ENCODE measurements around the gene UNC5B.

Gene UNC5B

GRCh38 chr10:71239946-71240795 is 27.8 kb downstream of the UNC5B start:
- DNase-seq (ENCODE audit: low read depth), result no peak

- peak; percentile 66 for DNase-seq (ENCODE audit: low read depth)
These were observed 28.9 kb downstream of the UNC5B start for GRCh38 chr10:71241114-71241829.

DNA sequence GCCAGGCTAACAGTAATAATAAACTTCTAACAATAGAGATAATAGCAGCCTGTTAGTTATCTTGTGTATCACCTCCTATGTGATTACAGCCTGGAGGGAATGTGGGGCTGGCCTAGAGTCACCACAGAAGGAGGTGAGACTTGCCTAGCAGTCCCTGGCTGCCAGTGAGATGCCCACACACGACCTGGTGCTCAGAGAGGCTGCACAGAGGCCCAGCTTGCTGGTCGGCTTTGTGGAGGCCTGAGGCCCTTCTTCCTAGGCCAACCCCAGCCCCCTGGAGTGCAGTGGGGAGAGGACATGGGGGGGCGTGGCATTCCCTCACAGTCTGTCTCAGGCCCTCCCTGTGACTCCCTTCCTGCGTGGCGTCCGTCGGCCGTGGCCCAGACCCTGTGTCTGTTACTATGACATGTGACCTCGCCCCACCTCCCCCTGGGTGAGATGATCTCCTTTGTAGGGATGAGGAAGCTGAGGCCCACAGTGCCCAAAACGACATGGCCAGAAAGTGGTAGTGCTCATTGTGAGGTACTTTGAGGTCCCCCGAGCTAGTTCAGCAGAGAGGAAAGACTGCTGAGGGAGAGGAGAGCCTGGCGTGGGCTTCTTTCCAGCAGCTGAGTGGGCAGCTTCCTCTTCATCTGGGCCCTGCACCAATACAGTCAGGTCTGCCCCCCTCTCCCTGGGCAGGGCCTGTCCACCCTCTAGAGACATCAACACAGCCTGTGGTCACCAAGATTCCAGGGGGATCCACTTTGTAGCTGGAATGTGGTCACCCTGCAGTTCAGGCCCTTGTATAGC is 29.7 kb downstream of the UNC5B start:
- no peak for DNase-seq (ENCODE audit: low read depth)

GRCh38 chr10:71242622-71243009 is 30.2 kb downstream of the UNC5B start:
- no peak for DNase-seq (ENCODE audit: low read depth)

DNA sequence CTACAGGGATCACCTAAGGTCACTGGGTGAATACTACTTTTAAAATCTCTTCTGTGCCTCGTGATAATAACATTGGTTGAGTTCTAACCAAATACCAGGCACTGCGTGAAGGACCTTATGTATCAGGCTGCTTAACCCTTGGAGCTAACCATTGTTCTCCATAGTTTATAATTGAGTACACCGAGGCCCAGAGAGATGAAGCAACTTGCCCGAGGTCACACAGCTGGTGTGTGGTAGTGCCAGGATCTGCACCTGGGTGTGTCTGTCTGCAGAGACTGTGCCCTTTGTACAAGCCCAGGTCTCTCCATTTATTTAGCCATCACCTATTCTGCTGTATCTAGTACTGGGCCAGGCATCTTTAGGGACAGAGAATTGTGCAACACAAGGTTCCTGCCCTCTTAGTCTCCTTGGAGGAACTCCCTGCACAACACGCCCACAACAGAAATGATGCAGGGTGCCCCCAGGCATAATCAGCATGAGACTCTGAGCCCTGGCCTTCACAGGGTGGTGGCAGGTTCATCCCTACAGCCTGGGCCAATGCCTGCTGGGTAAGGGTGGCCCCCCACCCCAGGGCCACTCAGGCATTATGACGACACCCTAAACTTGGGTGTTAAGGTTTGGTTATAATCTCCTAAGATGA is 31.5 kb downstream of the UNC5B start:
- DNase-seq (ENCODE audit: low read depth), result no peak

GRCh38 chr10:71244431-71245419 is 32.4 kb downstream of the UNC5B start:
- DNase-seq (ENCODE audit: low read depth), result peak; percentile 82

DNA sequence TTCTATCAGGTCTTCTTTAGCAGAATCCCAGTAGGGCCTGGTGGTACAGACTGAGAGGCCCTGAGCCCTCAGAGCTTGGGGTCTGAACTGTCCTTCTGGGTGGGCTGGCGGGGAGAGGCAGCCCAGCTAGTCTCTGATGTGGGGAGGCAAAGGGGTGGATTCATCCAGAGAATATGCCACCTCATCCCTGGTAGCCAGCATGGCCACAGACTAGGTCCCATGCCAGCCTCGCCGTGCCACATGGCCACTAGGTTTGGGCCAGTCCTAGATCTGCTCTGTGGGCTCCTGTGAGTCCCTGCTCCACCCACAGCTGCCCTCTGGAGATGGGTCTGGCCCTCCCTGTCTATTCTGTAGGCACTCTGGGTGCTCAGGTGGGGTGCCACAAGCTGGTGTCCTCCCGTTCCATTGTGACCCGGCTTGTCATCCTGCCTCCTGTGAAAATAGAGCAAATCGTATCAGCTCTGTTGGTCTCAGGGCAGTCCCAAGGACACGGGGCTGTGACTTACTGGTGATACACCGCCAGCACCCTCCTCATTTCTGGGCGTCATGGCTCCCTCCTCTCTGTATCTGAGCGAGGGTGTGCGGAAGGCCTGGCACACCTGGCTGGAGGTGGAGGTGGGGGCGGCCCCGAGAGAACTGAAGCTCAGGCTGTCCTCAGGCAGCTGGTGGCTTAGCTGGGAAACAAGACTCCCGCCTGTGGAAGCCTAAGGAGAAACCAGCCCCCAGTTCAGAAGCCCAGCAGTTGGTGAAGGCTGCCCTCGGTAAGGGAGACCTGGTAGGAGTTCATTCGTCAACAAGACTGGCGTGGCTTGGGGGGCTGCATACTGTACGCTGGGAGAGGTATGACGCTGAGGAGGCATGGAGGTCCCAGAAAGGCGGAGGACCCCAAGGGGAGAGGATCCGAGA is 33.3 kb downstream of the UNC5B start:
- no peak for DNase-seq (ENCODE audit: low read depth)

- no peak for DNase-seq (ENCODE audit: low read depth)
These were observed 34.4 kb downstream of the UNC5B start for GRCh38 chr10:71246591-71247413.

DNA sequence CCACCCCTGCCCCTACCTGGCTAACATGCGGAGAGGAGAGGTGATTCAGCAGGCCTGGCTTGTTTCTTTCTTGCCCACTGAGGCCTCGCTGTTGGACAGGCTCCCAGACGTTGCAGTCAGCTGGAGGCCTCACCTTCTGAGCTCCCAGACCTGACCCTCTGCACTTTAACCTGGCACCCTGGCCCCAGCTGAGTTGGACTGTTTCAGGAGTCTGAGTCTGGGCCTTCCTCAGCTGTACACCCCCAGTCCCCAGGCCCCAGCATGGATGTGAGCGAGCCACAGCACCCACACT is 35.0 kb downstream of the UNC5B start:
- DNase-seq (ENCODE audit: low read depth), result no peak

- DNase-seq (ENCODE audit: low read depth), result no peak
These were observed 35.4 kb downstream of the UNC5B start for GRCh38 chr10:71247804-71248203.

- DNase-seq (ENCODE audit: low read depth), result no peak
These were observed 35.8 kb downstream of the UNC5B start for GRCh38 chr10:71248210-71248609.

GRCh38 chr10:71249996-71250395 is 37.6 kb downstream of the UNC5B start:
- DNase-seq (ENCODE audit: low read depth), result no peak

- DNase-seq (ENCODE audit: low read depth), result no peak
These were observed 38.0 kb downstream of the UNC5B start for GRCh38 chr10:71250405-71250804.

GRCh38 chr10:71250842-71251241 is 38.5 kb downstream of the UNC5B start:
- no peak for DNase-seq (ENCODE audit: low read depth)

DNA sequence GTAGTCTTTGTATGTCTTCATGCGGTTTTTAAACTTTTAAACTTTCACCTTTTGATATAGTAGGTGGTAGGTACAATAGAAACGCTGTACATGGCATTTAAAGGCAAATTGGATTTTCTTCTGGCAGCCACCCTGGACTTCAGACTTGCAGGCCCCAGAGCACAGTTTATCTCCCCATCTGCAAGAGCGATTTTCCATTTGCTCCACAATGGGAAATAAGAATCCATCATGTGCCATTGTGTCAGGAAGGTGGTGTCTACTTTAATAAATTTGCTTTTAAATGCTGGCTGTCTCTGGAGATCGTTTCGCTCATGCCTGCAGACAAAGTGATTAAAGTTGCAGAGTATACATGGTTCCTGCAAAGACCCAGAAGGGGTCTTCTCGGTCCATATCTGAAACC is 38.9 kb downstream of the UNC5B start:
- DNase-seq (ENCODE audit: low read depth), result no peak

DNA sequence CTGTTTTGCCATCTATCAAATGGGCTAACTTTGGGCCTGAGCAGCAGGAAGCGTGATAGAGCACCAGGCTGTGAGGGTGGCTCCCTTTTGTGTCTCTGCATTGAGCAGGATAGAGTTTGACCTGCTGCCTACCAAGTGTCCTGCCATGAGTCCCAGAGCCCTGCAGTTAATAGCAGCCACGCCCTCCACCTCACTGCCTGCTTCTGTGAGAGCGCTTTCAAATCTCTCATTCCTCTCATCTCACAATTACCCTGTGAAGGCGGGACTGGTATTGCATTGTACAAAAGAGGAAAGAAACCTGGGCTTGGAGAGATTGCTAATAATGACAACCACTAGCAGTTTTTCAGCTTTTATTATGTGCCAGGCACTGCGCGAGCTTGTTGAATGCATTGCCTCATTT is 39.9 kb downstream of the UNC5B start:
- DNase-seq (ENCODE audit: low read depth), result no peak

DNA sequence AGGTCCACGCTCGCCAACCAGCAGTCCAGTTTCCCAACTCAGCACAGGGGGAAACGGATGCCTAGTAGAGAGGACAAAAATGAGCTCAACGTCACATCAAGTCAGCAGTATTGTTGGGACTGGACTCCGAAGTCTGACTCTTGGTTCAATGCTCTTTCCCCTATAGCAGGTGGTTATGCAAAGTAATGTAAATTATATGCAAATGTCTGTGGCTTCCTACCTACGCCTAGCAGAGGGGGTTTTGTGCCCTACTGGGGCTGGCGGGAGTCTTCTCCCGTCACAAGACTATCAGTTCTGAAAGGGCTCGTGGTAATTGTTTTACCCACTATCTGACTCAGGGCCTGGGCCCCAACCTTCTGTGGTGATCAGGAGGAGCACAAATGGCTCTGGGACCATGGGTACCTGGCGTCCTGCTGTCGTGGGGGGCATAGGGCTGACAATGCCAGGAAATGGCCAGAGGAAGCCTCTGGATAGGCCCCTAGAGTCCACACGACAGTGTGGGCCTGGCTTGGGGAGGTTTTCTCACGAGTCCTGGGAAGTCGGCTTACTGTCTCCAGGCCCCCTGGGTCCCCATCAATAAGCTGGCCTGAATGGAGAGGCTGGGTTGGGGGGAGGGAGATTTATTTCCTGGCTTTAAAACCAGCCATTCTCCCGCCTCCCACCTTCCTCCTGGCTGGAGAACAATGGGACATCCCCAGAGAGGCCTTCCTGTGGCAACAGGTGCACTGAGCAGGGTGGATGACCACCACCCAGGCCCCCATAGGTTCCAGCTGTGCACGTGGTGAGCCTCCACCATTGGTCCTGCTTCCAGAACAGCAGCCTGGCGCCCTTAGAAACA is 41.8 kb downstream of the UNC5B start:
- DNase-seq (ENCODE audit: low read depth), result no peak

- DNase-seq (ENCODE audit: low read depth), result no peak
These were observed 42.6 kb downstream of the UNC5B start for GRCh38 chr10:71254834-71255549.
